A204.1 (cell line): ENCODE results near the gene TMEM101.
"Not testable (repeated sequence)": the region's sequence is repeated elsewhere in the genome, so short reads cannot be mapped to it uniquely, and the experiment has no call there.

Experiments used
- FAIRE-seq: peaks from 2 replicates; lab custom pipeline; 2012; peaks lifted over from hg19 to GRCh38; lab: Jason Lieb, UNC

The TMEM101 gene

GRCh38 chr17:44023545-44024270, 8.9 kb upstream of the TMEM101 start:
- no peak for FAIRE-seq

- FAIRE-seq, result no peak
Measured at GRCh38 chr17:44022246-44022645, 7.5 kb upstream of the TMEM101 start.

DNA sequence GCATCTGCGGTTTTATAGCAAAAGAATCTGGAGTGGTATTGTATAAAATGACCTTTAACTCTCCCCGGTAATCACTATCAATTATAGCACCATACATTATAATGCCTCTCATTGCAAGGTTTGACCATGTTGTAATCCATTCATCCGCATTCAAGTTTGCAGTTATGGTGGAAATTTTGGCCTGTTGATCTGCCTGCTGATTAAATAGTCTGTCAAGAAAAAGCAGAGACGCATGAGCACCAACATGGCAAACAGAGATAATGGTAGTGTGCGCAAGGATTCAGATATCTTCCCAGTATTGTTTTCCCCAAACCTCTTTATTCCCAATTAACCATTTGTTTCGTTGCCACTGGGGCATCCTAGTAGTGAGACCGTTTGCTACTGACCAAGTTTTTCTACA, 6.5 kb upstream of the TMEM101 start:
- FAIRE-seq, result not testable (repeated sequence)

DNA sequence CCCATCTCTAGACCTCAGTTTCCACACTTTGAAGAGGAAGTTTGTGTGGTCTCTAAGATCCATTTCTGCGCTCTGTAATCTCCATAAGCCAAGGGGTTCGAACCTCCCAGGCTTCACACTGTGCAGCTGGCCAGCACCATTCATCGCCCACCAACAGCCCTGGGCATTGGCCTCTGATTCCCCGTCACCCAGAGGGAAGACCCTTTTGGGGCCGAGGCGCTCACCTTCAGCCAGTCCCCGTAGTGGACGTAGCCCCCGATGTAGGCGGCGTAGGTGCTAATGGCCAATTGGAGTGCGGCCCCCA, 678 bp downstream of the TMEM101 start:
- no peak for FAIRE-seq

DNA sequence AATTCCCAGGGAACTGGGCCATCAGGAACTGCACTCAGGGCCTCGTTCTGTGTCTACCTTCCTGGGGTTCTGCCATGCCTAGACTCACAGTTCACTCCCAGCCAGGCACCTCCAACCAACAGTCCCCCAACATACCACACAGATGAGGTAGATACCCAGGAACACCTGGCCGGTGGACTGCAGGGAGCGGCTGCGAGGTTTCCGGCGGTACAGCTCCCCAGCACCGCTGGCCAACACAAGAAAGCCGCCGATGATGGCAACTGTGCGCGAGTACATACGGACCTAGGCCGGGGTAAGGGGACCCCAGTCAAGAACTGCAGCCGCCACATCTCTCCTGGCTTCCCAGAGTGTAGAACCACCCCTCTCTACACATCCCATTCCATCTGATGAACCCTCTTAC, 1.9 kb downstream of the TMEM101 start:
- no peak for FAIRE-seq

DNA sequence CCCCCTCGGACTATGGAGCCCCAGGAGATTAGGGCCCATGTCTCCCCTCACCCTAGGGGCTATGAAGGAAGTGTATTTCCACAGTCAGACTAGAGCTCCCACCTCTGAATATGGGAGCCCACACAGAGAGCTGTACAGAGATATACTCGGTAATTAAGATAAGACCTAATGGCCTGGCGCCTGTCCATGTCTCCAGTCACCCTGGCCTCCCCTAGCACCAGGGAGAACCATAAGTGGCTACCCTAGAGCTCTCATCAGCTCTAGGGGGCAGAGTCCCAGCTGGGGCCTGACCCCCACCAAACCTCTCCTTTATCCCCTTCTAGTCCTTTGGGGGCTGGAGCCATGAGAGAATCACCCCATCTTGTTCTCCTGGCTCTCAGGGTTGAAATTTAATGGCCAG, 2.4 kb downstream of the TMEM101 start:
- FAIRE-seq, result no peak

DNA sequence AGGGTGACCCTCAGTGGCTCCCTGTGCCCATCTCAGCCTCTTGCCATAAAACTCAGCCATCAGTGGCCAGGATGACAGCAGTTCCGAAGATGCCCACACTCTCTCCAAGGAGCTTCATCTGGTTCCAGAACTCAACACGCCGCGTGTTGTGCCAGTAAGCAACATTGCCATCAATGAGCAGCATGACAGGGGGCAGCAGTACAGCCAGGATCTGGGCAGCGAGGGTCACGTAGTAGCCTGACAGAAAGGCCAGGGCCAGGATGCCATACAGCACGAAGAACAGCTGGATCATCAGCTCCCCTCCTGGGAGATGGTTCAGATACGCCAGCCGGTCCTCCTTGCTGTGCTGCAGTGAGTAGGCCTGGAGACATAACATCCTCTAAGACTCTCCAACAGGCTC, 2.9 kb downstream of the TMEM101 start:
- no peak for FAIRE-seq

GRCh38 chr17:44010966-44011647, 3.7 kb downstream of the TMEM101 start:
- no peak for FAIRE-seq

- no peak for FAIRE-seq
Measured at GRCh38 chr17:44008205-44008909, 6.4 kb downstream of the TMEM101 start.

- FAIRE-seq, result no peak
Measured at GRCh38 chr17:44007346-44008204, 7.2 kb downstream of the TMEM101 start.

DNA sequence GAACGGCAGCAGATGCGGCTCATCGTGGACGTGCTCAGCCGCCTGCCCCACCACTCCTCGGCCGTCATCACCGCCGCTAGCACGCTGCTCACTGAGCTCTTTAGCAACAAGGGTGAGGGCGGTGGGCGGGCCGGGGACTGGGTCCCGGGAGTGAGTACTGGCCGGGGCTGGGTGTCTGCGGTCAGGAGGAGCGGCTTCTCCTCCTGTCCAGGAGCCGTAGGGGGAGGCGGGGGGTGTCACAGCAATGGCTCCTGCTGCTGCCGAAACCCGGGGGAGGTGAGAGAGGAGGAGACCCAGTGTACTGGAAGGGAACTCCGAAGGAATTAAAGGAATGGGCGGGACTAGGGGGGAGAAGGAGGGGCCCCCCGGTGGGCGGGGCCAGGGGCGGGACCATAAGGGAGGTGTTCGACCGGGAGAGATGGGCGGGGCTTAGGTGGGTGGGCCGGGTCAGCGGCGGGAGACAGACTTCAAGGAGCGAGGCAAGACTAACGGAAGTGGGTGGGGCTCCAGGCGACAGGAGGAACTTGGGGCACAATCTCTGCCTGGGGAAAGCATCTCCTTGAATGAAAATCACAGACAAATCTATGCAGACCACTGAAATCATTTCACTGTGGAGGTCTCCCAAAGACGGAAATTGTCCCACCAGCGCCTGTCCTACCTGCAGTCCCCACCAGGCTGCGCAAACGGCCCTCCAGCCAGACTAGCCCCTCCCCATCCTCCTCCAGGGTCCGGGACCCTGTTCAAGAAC, 8.0 kb downstream of the TMEM101 start:
- peak; percentile 77 for FAIRE-seq

GRCh38 chr17:44006272-44006597, 8.5 kb downstream of the TMEM101 start:
- no peak for FAIRE-seq

- no peak for FAIRE-seq
Measured at GRCh38 chr17:44005527-44006271, 9.1 kb downstream of the TMEM101 start.

- no peak for FAIRE-seq
Measured at GRCh38 chr17:44004761-44005526, 9.8 kb downstream of the TMEM101 start.

DNA sequence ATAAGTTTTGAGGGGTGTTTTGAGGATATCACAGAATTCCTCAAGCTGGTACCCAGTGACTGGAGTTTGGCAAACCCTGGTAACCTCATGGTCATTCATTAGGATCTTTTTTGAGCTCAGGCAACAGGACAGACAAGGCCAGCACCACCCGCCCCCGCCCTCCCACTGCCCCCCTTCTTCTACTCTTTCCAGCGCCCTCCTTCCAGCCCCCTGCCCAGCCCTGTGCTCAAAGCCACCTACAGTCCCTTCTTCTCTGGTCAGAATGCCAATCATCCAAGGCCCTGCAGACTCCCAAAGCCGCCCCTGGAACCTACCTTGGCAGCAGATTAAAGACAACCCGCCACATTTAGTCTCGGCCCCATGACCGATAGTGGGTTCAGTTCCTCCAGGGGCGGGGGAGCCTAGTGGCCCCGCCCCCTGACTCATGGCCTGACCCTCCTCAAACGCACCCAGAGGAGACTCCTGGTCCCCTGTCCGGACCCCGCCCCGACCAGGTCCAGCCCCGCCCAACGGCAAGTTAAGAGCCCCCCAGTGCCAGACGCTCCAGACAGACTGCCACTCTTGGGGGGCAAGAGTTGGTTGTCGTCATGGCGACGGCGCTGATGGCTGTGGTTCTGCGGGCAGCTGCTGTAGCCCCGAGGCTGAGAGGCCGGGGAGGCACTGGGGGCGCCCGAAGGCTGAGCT, 10.5 kb downstream of the TMEM101 start, which contains the start of gene NAGS:
NAGS (plus strand) TSS at position 546 of the 684 bp plus-strand sequence; CDS start at position 588, 42 bp downstream.
- FAIRE-seq, result no peak

DNA sequence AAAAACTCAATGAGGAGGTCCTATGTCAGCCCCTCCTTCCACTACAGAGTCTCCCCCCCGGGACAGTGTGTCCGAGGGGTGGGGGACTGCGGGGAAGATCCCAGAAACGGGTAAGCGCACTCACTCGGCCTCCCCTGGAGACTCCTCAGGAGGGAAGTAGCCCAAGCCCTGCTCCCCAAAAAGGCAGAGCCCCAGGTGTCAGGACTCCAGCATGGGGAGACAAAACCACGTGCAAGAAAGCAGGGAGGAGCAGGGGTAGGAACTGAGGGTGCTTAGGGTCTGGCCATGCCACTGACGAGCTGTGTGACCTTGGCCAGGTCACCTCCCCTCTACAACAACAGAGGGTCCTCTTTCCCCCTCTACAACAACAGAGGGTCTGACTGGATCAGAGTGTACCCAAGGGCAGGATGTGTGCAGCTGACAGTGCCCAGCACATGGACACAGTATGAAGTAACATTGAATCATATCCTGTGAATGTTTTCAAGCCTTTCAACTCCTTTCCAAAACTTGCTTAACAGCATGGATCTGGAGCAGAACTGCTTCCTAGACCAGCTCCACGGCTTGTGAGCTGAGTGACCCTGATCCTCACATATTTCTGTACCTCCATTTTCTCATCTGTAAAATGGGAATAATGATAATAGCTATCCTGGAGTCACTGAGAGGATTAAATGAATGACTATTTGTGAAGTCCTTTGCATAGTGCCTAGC, 12.5 kb downstream of the TMEM101 start:
- FAIRE-seq, result no peak

DNA sequence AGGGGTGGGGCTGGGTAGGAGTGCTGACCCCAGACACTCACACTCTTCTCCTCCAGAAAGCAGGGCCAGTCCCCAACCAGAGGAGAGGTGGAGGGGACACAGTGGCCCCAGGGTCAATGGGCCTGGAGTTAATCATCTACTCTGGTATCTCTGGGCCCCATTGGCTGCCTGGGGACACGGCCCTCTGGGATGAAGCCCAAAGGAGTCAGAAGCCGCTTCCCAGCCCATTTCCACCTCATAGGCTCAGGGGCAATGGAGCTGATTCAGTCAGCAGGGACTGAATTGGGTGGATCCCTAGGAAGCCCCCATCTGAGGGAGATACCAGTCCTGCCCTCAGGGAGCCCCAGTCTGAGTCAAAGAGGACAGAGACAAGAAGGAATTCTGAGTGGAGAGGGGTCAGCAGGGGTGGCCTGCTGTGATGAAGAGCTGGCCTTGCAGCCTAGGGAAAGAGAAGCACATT, 13.3 kb downstream of the TMEM101 start:
- no peak for FAIRE-seq

DNA sequence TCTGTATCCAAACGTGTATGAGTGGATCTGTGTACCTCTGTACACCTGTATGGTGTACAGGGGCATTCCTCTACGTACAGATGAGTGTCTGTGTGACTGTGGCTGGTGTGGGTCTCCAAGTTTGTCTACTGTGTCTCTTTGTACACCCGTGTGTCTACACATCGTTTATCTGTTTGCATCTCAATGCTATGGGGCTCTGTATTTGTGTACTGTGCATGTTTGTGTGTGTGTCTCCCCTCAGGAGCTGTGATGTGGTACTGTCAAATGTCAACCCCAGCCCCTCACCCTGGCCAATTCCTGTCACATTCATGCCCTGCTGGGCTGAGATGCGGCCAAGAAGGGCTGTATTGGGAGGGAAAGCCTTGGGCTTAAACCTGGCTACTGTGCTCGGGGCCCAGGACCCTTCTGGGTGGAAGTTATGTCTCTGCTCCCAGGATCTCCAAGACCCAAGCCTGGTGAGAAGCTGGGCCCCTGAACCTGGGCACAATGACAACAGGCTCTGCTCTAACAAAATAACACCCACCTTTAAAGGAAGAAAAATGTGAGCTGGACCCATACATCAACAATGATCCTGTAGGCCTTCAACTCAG, 13.8 kb downstream of the TMEM101 start:
- no peak for FAIRE-seq
